GM23338 (cell line): Measurements from ENCODE around the gene MYNN. TPM values are rescaled to one million over a fixed set of nuclear protein-coding genes. Genes with fewer than 3 reads are reported as not detected.
A peak's percentile ranks its signal among the peaks of the same experiment; 100 is the strongest.

ENCODE experiments used
- ATAC-seq: fragments of 200-7000 bp; cut with Tn5 transposase; 3 replicates; pipeline ENCODE4 v1.9.1; 2020
- DNase-seq: peaks from one replicate; pipeline ENCODE4 v3.0.0-alpha.2; 2015; ENCODE audit warnings: low spot score
- H2AFZ ChIP-seq: fragments of 200-600 bp; sonication (generic); 2 replicates; pipeline ENCODE4 v1.8.0; 2016; ENCODE audit warnings: antibody characterized with exemption, mild to moderate bottlenecking, moderate library complexity
- H3F3A ChIP-seq: fragments of 200-600 bp; sonication (generic); replicated peaks from 2 replicates; pipeline ENCODE4 v1.8.0; 2017; ENCODE audit warnings: antibody characterized with exemption, mixed run types, low read depth
- H3K27ac ChIP-seq: fragments of 200-600 bp; sonication (generic); 2 replicates; pipeline ENCODE4 v1.6.1; 2016; ENCODE audit warnings: low read depth
- H3K27me3 ChIP-seq: fragments of 200-600 bp; sonication (generic); 2 replicates; pipeline ENCODE4 v1.8.0; 2016; ENCODE audit warnings: mild to moderate bottlenecking, mixed run types, moderate library complexity; ENCODE audit not compliant: insufficient read depth
- H3K36me3 ChIP-seq: fragments of 200-600 bp; sonication (generic); 2 replicates; pipeline ENCODE4 v1.8.0; 2016; ENCODE audit warnings: mild to moderate bottlenecking; ENCODE audit not compliant: insufficient read depth
- H3K4me1 ChIP-seq: fragments of 200-600 bp; sonication (generic); 2 replicates; pipeline ENCODE4 v1.8.0; 2016; ENCODE audit warnings: mild to moderate bottlenecking, moderate library complexity; ENCODE audit not compliant: insufficient read depth
- H3K4me2 ChIP-seq: fragments of 200-600 bp; sonication (generic); 2 replicates; pipeline ENCODE4 v1.7.1; 2017; ENCODE audit warnings: mixed run types
- H3K4me3 ChIP-seq: fragments of 200-600 bp; sonication (generic); 2 replicates; pipeline ENCODE4 v1.6.1; 2016; ENCODE audit warnings: mixed run types
- H3K79me2 ChIP-seq: fragments of 200-600 bp; sonication (generic); replicated peaks from 2 replicates; pipeline ENCODE4 v1.8.0; 2017; ENCODE audit warnings: mild to moderate bottlenecking; ENCODE audit not compliant: insufficient read depth
- H3K9me2 ChIP-seq: fragments of 200-600 bp; sonication (generic); 2 replicates; pipeline ENCODE4 v1.8.0; 2017; ENCODE audit not compliant: insufficient read depth
- H4K20me1 ChIP-seq: fragments of 200-600 bp; sonication (generic); replicated peaks from 2 replicates; pipeline ENCODE4 v1.8.0; 2017; ENCODE audit warnings: mild to moderate bottlenecking; ENCODE audit not compliant: insufficient read depth
- H3K27ac Mint-ChIP-seq: 2 replicates; pipeline ENCODE4 v1.8.0; 2020; ENCODE audit warnings: inconsistent platforms, mild to moderate bottlenecking, moderate library complexity, mixed read lengths
- H3K27me3 Mint-ChIP-seq: 3 replicates; pipeline ENCODE4 v1.8.0; 2022; ENCODE audit warnings: low read depth, mild to moderate bottlenecking, moderate library complexity, mixed read lengths, inconsistent platforms; ENCODE audit not compliant: insufficient read depth, poor library complexity
- H3K36me3 Mint-ChIP-seq: 3 replicates; pipeline ENCODE4 v1.8.0; 2021; ENCODE audit warnings: low read depth, mild to moderate bottlenecking, inconsistent platforms, moderate library complexity, mixed read lengths
- H3K4me1 Mint-ChIP-seq: 3 replicates; pipeline ENCODE4 v1.8.0; 2020; ENCODE audit warnings: mild to moderate bottlenecking, inconsistent platforms, mixed read lengths
- H3K4me3 Mint-ChIP-seq: 3 replicates; pipeline ENCODE4 v1.8.0; 2021; ENCODE audit warnings: moderate library complexity, mild to moderate bottlenecking, inconsistent platforms, mixed read lengths
- H3K9me3 Mint-ChIP-seq: 3 replicates; pipeline ENCODE4 v1.8.0; 2020; ENCODE audit warnings: moderate library complexity, mild to moderate bottlenecking, inconsistent platforms, mixed read lengths
- CREB1 ChIP-seq: fragments of 250-450 bp; sonication (Bioruptor Pico); IDR thresholded peaks from 2 replicates; pipeline ENCODE4 v1.5.0; 2020; ENCODE audit warnings: low read depth, mild to moderate bottlenecking, moderate library complexity
- EZH2 ChIP-seq: fragments of 200-600 bp; sonication (generic); IDR thresholded peaks from one replicate; pipeline ENCODE4 v1.8.0; 2017; ENCODE audit warnings: antibody characterized with exemption, mild to moderate bottlenecking, low read depth; ENCODE audit not compliant: unreplicated experiment
- EZH2phosphoT487 ChIP-seq: fragments of 200-600 bp; sonication (generic); IDR thresholded peaks from one replicate; pipeline ENCODE4 v1.8.1; 2018; ENCODE audit warnings: antibody characterized with exemption; ENCODE audit not compliant: unreplicated experiment
- POLR2AphosphoS5 ChIP-seq: IDR thresholded peaks from 2 replicates; pipeline ENCODE4 v1.6.1; 2016; ENCODE audit warnings: antibody characterized with exemption, low read depth
- ZNF462 ChIP-seq: fragments of 250-450 bp; sonication (Bioruptor Pico); IDR thresholded peaks from 2 replicates; pipeline ENCODE4 v1.5.0; 2020; ENCODE audit warnings: mild to moderate bottlenecking, moderate library complexity
- polyA plus RNA-seq: library from polyadenylated mRNA; unstranded; fragments of >200 nt; fragmentation: Nextera tagmentation; extraction: Ambion mirVana; gene quantifications from 2 replicates; pipeline ENCODE4 v1.2.1, GENCODE V29; 2016
- total RNA-seq: library from RNA; depleted of rRNA; stranded (reverse); fragments of >200 nt; shearing (Covaris generic); gene quantifications from 2 replicates; pipeline ENCODE4 v1.2.3, GENCODE V29; 2014
- TF ChIP-seq, protein P1 (sequence below), 2 experiments: fragments of 200-600 bp in 1 of 2; sonication (generic) in 1 of 2; conservative IDR thresholded peaks; 2 replicates each; pipeline versions ENCODE4 v1.5.1 to v1.6.1; 2016 to 2017; ENCODE audit warnings: antibody characterized with exemption in 2 of 2, low read depth in 2 of 2, mild to moderate bottlenecking in 2 of 2, moderate library complexity in 1 of 2

MYNN gene
- total and polyA plus RNA-seq, 2 experiments from 2014 or later: 14.2 to 19.4 TPM

DNA sequence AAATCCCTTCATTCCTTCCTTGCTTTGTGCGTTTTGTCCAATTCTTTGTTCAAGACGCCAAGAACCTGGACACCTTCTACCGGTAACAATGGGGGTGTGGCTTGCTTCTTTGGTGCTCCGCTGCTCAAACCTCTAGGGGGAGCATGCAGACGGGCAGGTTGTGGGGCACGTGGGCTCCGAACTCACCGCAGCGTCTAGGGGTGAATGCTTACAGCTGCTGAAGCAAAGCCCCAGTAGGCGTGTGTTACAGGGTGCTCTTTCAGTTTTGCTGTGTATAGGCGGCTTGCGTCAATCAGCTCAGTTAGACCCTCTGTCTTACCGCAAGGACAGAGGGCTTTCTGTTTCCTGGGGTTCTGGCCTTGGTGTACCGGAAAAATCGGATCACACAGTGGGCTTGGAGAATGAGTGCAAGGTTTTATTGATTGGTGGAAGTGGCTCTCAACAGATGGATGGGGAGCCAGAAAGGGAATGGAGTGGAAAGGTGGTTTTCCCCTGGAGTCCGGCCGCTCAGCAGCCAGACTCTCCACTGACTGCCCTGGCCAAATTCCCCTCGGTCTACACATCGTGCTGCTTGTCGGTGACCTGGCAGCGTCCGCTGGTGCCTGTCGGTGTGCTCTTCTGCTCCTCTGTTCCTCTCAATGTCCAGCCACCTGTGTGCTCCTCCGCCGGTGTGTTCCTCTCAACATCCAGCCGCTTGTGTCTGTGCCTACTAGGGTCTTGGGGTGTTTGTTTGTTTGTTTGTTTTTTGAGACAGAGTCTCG, 40.7 kb downstream of the MYNN start:
- DNase-seq (peak; percentile 92), ATAC-seq (peak; percentile 70)
- Histone ChIP-seq H4K20me1 (no peaks in the 10 kb centered on the region), H3K27me3 (peaks cover 12% of the 10 kb centered on the region; the same call in 1 of the 2 replicates), H3K27ac (no peak overlapping the region), H3K9me2 (no peaks in the 10 kb centered on the region), H2AFZ (peak overlapping the region; percentile 98), H3K36me3 (no peaks in the 10 kb centered on the region), H3K79me2 (no peaks in the 10 kb centered on the region), H3K4me3 (peak overlapping the region; percentile 81), H3F3A (no peaks in the 10 kb centered on the region), H3K4me1 (peaks cover 20% of the 10 kb centered on the region), H3K4me2 (peak overlapping the region; percentile 96)
- H3K36me3 Mint-ChIP-seq: no peaks in the 10 kb centered on the region
- H3K4me1 Mint-ChIP-seq: peaks cover 25% of the 10 kb centered on the region
- peaks cover 13% of the 10 kb centered on the region; the same call in 2 of the 3 replicates for H3K9me3 Mint-ChIP-seq
- peaks cover 18% of the 10 kb centered on the region for H3K27me3 Mint-ChIP-seq
- no peak overlapping the region for H3K27ac Mint-ChIP-seq
- H3K4me3 Mint-ChIP-seq: peak overlapping the region; percentile 78
- TF ChIP-seq EZH2phosphoT487 (no peak), POLR2AphosphoS5 (peak; percentile 28; the same call in 1 of the 2 replicates), EZH2 (no peak), CREB1 (CRISPR knock-in tag) (0 out of 2 replicates have a peak, but pooled peaks have one; percentile 23), ZNF462 (no peak)
- TF ChIP-seq, protein P1, sequence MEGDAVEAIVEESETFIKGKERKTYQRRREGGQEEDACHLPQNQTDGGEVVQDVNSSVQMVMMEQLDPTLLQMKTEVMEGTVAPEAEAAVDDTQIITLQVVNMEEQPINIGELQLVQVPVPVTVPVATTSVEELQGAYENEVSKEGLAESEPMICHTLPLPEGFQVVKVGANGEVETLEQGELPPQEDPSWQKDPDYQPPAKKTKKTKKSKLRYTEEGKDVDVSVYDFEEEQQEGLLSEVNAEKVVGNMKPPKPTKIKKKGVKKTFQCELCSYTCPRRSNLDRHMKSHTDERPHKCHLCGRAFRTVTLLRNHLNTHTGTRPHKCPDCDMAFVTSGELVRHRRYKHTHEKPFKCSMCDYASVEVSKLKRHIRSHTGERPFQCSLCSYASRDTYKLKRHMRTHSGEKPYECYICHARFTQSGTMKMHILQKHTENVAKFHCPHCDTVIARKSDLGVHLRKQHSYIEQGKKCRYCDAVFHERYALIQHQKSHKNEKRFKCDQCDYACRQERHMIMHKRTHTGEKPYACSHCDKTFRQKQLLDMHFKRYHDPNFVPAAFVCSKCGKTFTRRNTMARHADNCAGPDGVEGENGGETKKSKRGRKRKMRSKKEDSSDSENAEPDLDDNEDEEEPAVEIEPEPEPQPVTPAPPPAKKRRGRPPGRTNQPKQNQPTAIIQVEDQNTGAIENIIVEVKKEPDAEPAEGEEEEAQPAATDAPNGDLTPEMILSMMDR (conservative IDR thresholded peaks at IDR 0.05; ENCODE audit: low read depth in 2 of 2): peak; percentile 74 to 83
